GM19455 (cell line): ENCODE data around the gene TINAG.

ENCODE experiments used
- ATAC-seq: cut with Tn5 transposase; IDR thresholded peaks from one replicate; pipeline ENCODE4 v1.9.1; 2021; ENCODE audit not compliant: unreplicated experiment

Gene TINAG

GRCh38 chr6:54308289-54308985, at the start of gene TINAG:
TSS of gene TINAG (plus strand) at chr6:54308441. CDS start at chr6:54308551, 110 bp downstream.
- no peak for ATAC-seq

GRCh38 chr6:54260025-54260424, 48.2 kb upstream of the TINAG start:
- ATAC-seq: no peak

- no peak for ATAC-seq
These were observed 45.7 kb upstream of the TINAG start for GRCh38 chr6:54262499-54262898.

- ATAC-seq: no peak
These were observed 45.3 kb upstream of the TINAG start for GRCh38 chr6:54262971-54263370.

GRCh38 chr6:54264581-54265272, 43.5 kb upstream of the TINAG start:
- ATAC-seq: no peak

GRCh38 chr6:54266400-54266923, 41.8 kb upstream of the TINAG start:
- no peak for ATAC-seq

- no peak for ATAC-seq
These were observed 40.4 kb upstream of the TINAG start for GRCh38 chr6:54267798-54268197.

GRCh38 chr6:54273214-54273820, 34.9 kb upstream of the TINAG start:
- no peak for ATAC-seq

GRCh38 chr6:54274383-54274782, 33.9 kb upstream of the TINAG start:
- no peak for ATAC-seq

- ATAC-seq: no peak
These were observed 26.1 kb upstream of the TINAG start for GRCh38 chr6:54282186-54282585.

- no peak for ATAC-seq
These were observed 23.9 kb upstream of the TINAG start for GRCh38 chr6:54284161-54284860.

- ATAC-seq: no peak
These were observed 22.6 kb upstream of the TINAG start for GRCh38 chr6:54285595-54285994.

GRCh38 chr6:54286141-54286540, 22.1 kb upstream of the TINAG start:
- no peak for ATAC-seq

GRCh38 chr6:54288474-54288873, 19.8 kb upstream of the TINAG start:
- no peak for ATAC-seq

GRCh38 chr6:54289426-54289825, 18.8 kb upstream of the TINAG start:
- no peak for ATAC-seq

GRCh38 chr6:54291146-54291545, 17.1 kb upstream of the TINAG start:
- ATAC-seq: peak; percentile 51

GRCh38 chr6:54291738-54292137, 16.5 kb upstream of the TINAG start:
- ATAC-seq: peak; percentile 87

GRCh38 chr6:54294965-54295532, 13.2 kb upstream of the TINAG start:
- ATAC-seq: no peak

GRCh38 chr6:54299542-54300269, 8.5 kb upstream of the TINAG start:
- no peak for ATAC-seq

- ATAC-seq: no peak
These were observed 6.5 kb upstream of the TINAG start for GRCh38 chr6:54301770-54302169.
